Measurements from ENCODE around the gene ITGAX.
A peak's percentile ranks its signal among the peaks of the same experiment; 100 is the strongest.
"Not testable (repeated sequence)": the region's sequence is repeated elsewhere in the genome, so short reads cannot be mapped to it uniquely, and the experiment has no call there.

The ITGAX gene

GRCh38 chr16:31333686-31334649 is 21.0 kb upstream of the ITGAX start:
- Mint-ChIP-seq H3K27ac (no peak overlapping the region), H3K36me3 (ENCODE audit: low read depth) (no peaks in the 10 kb centered on the region), H3K27me3 (peaks cover 5% of the 10 kb centered on the region), H3K4me1 (ENCODE audit: low read depth) (peaks cover 35% of the 10 kb centered on the region), H3K9me3 (no peaks in the 10 kb centered on the region), H3K4me3 (no peak overlapping the region)

- no peak overlapping the region for H3K4me3 Mint-ChIP-seq
- peaks cover 38% of the 10 kb centered on the region for H3K4me1 Mint-ChIP-seq (ENCODE audit: low read depth)
- H3K9me3 Mint-ChIP-seq: no peaks in the 10 kb centered on the region
- peak overlapping the region; percentile 28 for H3K27ac Mint-ChIP-seq
- no peaks in the 10 kb centered on the region for H3K36me3 Mint-ChIP-seq (ENCODE audit: low read depth)
- peaks cover 5% of the 10 kb centered on the region for H3K27me3 Mint-ChIP-seq
Measured at GRCh38 chr16:31334934-31335333, 20.0 kb upstream of the ITGAX start.

- Mint-ChIP-seq H3K27me3 (peaks cover 5% of the 10 kb centered on the region), H3K36me3 (ENCODE audit: low read depth) (no peaks in the 10 kb centered on the region), H3K4me1 (ENCODE audit: low read depth) (peaks cover 38% of the 10 kb centered on the region), H3K4me3 (no peak overlapping the region), H3K27ac (no peak overlapping the region), H3K9me3 (no peaks in the 10 kb centered on the region)
Measured at GRCh38 chr16:31335431-31335830, 19.5 kb upstream of the ITGAX start.

- H3K27me3 Mint-ChIP-seq; H3K4me3 Mint-ChIP-seq; H3K36me3 Mint-ChIP-seq (ENCODE audit: low read depth): not testable (repeated sequence)
Measured at GRCh38 chr16:31338166-31338685, 16.8 kb upstream of the ITGAX start.

GRCh38 chr16:31344712-31345111 is 10.3 kb upstream of the ITGAX start:
- Mint-ChIP-seq H3K9me3 (no peaks in the 10 kb centered on the region), H3K27me3 (peaks cover 3% of the 10 kb centered on the region), H3K27ac (no peak overlapping the region), H3K36me3 (ENCODE audit: low read depth) (no peaks in the 10 kb centered on the region), H3K4me3 (peak overlapping the region; percentile 37), H3K4me1 (ENCODE audit: low read depth) (peaks cover 17% of the 10 kb centered on the region)

More at GRCh38 chr16:31338166-31338685, 16.8 kb upstream of the ITGAX start:
- H3K4me1 Mint-ChIP-seq (ENCODE audit: low read depth): peaks cover 24% of the 10 kb centered on the region
- not testable (repeated sequence) for H3K27ac Mint-ChIP-seq, H3K9me3 Mint-ChIP-seq

- Mint-ChIP-seq H3K27me3 (peaks cover under 1% of the 10 kb centered on the region), H3K4me1 (ENCODE audit: low read depth) (peaks cover 37% of the 10 kb centered on the region), H3K9me3 (no peaks in the 10 kb centered on the region), H3K27ac (no peak overlapping the region), H3K36me3 (ENCODE audit: low read depth) (no peaks in the 10 kb centered on the region), H3K4me3 (no peak overlapping the region)
Measured at GRCh38 chr16:31347445-31347844, 7.5 kb upstream of the ITGAX start.

GRCh38 chr16:31348579-31348978 is 6.4 kb upstream of the ITGAX start:
- H3K9me3 Mint-ChIP-seq: no peaks in the 10 kb centered on the region
- no peak overlapping the region for H3K27ac Mint-ChIP-seq
- no peaks in the 10 kb centered on the region for H3K27me3 Mint-ChIP-seq
- H3K36me3 Mint-ChIP-seq (ENCODE audit: low read depth): no peaks in the 10 kb centered on the region
- H3K4me1 Mint-ChIP-seq (ENCODE audit: low read depth): peaks cover 46% of the 10 kb centered on the region
- H3K4me3 Mint-ChIP-seq: no peak overlapping the region

GRCh38 chr16:31350275-31351005 is 4.5 kb upstream of the ITGAX start:
- H3K4me3 Mint-ChIP-seq: no peak overlapping the region
- H3K36me3 Mint-ChIP-seq (ENCODE audit: low read depth): no peaks in the 10 kb centered on the region
- peaks cover 53% of the 10 kb centered on the region for H3K4me1 Mint-ChIP-seq (ENCODE audit: low read depth)
- no peaks in the 10 kb centered on the region for H3K27me3 Mint-ChIP-seq
- H3K27ac Mint-ChIP-seq: peak overlapping the region; percentile 3
- H3K9me3 Mint-ChIP-seq: no peaks in the 10 kb centered on the region

- Mint-ChIP-seq H3K4me1 (ENCODE audit: low read depth) (peaks cover 59% of the 10 kb centered on the region), H3K27ac (peak overlapping the region; percentile 87), H3K36me3 (ENCODE audit: low read depth) (no peaks in the 10 kb centered on the region), H3K27me3 (no peaks in the 10 kb centered on the region), H3K9me3 (no peaks in the 10 kb centered on the region), H3K4me3 (peak overlapping the region; percentile 49)
Measured at GRCh38 chr16:31351246-31351941, 3.6 kb upstream of the ITGAX start.

- Mint-ChIP-seq H3K4me1 (ENCODE audit: low read depth) (peaks cover 63% of the 10 kb centered on the region), H3K27ac (peak overlapping the region; percentile 87), H3K9me3 (no peaks in the 10 kb centered on the region), H3K4me3 (peak overlapping the region; percentile 49), H3K36me3 (ENCODE audit: low read depth) (no peaks in the 10 kb centered on the region), H3K27me3 (no peaks in the 10 kb centered on the region)
Measured at GRCh38 chr16:31351942-31352325, 3.0 kb upstream of the ITGAX start.

- H3K4me3 Mint-ChIP-seq: peak overlapping the region; percentile 49
Measured at GRCh38 chr16:31352376-31353115, 2.4 kb upstream of the ITGAX start.

GRCh38 chr16:31355431-31356100 is 590 bp downstream of the ITGAX start:
- no peaks in the 10 kb centered on the region for H3K27me3 Mint-ChIP-seq
- H3K4me3 Mint-ChIP-seq: peak overlapping the region; percentile 50
- no peaks in the 10 kb centered on the region for H3K36me3 Mint-ChIP-seq (ENCODE audit: low read depth)
- peak overlapping the region; percentile 79 for H3K27ac Mint-ChIP-seq
- H3K9me3 Mint-ChIP-seq: no peaks in the 10 kb centered on the region
- H3K4me1 Mint-ChIP-seq (ENCODE audit: low read depth): peaks cover 62% of the 10 kb centered on the region

More at GRCh38 chr16:31352376-31353115, 2.4 kb upstream of the ITGAX start:
- no peaks in the 10 kb centered on the region for H3K9me3 Mint-ChIP-seq
- peaks cover 67% of the 10 kb centered on the region for H3K4me1 Mint-ChIP-seq (ENCODE audit: low read depth)
- H3K36me3 Mint-ChIP-seq (ENCODE audit: low read depth): no peaks in the 10 kb centered on the region
- peak overlapping the region; percentile 87 for H3K27ac Mint-ChIP-seq
- H3K27me3 Mint-ChIP-seq: no peaks in the 10 kb centered on the region

- peaks cover 55% of the 10 kb centered on the region for H3K4me1 Mint-ChIP-seq (ENCODE audit: low read depth)
Measured at GRCh38 chr16:31356566-31357323, 1.8 kb downstream of the ITGAX start.

More at GRCh38 chr16:31356566-31357323, 1.8 kb downstream of the ITGAX start:
- Mint-ChIP-seq H3K4me3 (peak overlapping the region; percentile 47), H3K27ac (no peak overlapping the region), H3K27me3 (no peaks in the 10 kb centered on the region), H3K36me3 (ENCODE audit: low read depth) (no peaks in the 10 kb centered on the region), H3K9me3 (no peaks in the 10 kb centered on the region)

Measured in stimulated activated naive CD8-positive, alpha-beta T cell treated with anti-CD3 and anti-CD28 coated beads, Interleukin-15, Interleukin-2, amounts not matched to agents 100 ng/mL and 50 ng/mL, for 24 hours (primary cell).